ENCODE results near the gene RTCB. TPM values are rescaled to one million over a fixed set of nuclear protein-coding genes. Genes with fewer than 3 reads are reported as not detected.
A peak's percentile ranks its signal among the peaks of the same experiment; 100 is the strongest.

Gene RTCB
- polyA plus RNA-seq, 4 donors, result 75.7 to 206 (median 123) TPM

DNA sequence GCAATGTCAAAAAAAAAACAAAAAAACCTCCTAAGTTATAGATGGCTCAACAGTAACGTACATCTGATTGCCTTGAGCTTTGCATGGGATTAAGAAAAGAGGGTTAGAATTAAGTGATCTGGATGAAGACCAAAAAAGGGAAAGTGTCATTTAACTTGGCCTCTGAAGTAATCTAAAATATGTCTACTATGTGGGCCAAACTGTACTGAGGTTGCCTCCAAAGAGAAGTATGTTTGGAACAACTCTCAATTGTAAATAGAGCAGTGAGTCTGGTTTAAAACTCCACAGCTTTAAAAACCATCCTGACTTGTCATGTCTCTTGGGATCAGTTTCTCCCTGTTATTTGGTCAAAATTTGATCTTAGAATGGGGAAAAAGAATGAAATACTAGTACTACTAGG lies 11.6 kb upstream of the RTCB start:
- no peaks in the 10 kb centered on the region for H3K9me3 ChIP-seq (ENCODE audit: control insufficient read depth in 2 of 2, insufficient read depth in 1 of 2, low read depth in 1 of 2, low read length in 1 of 2)
- H3K27me3 ChIP-seq (ENCODE audit: control insufficient read depth in 3 of 3, insufficient read depth in 3 of 3, low read length in 3 of 3), result peaks cover 0 to 11% (median 4%) of the 10 kb centered on the region in 3 donors
- no peak for DNase-seq
- 61 to 73% (median 65%) methylated on average over 1 of the region's 1 CpG for WGBS, 3 donors
- no peaks in the 10 kb centered on the region for H3K4me1 ChIP-seq (ENCODE audit: control insufficient read depth in 3 of 3, insufficient read depth in 2 of 3, low read depth in 1 of 3, low read length in 2 of 3)
- FAIRE-seq, result no peak
- H3K27ac ChIP-seq (ENCODE audit: low read depth in 1 of 3, low read length in 2 of 3), result no peak overlapping the region
- no peaks in the 10 kb centered on the region for H3K36me3 ChIP-seq (ENCODE audit: control insufficient read depth in 3 of 3, insufficient read depth in 2 of 3, low read depth in 1 of 3, low read length in 3 of 3)
- H3K4me3 ChIP-seq (ENCODE audit: low read depth in 1 of 3, low read length in 3 of 3), result no peak overlapping the region

DNA sequence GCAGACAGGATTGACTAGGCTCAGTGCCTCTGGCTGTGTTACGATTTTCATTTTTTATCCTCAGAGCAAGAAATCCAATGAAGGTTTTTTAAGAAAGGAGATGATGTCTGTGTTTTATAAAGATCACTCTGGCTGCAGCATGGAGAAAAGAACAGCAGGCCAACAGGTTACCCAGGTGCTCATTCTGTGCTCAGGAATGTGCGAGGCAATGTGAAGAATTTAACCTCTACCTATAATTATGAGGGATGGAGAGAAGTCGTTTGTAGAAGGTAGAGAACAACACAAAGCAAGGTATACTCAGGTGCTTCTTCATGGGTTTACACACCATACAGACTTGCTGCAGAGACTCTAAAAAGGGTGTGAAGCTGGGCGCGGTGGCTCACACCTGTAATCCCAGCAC lies 10.0 kb upstream of the RTCB start:
- Histone ChIP-seq H3K27ac (ENCODE audit: low read depth in 1 of 3, low read length in 2 of 3) (no peak overlapping the region), H3K36me3 (ENCODE audit: control insufficient read depth in 3 of 3, insufficient read depth in 2 of 3, low read depth in 1 of 3, low read length in 3 of 3) (no peaks in the 10 kb centered on the region), H3K27me3 (ENCODE audit: control insufficient read depth in 3 of 3, insufficient read depth in 3 of 3, low read length in 3 of 3) (peaks cover 0 to 13% (median 5%) of the 10 kb centered on the region in 3 donors), H3K4me3 (ENCODE audit: low read depth in 1 of 3, low read length in 3 of 3) (no peak overlapping the region), H3K9me3 (ENCODE audit: control insufficient read depth in 2 of 2, insufficient read depth in 1 of 2, low read depth in 1 of 2, low read length in 1 of 2) (no peaks in the 10 kb centered on the region), H3K4me1 (ENCODE audit: control insufficient read depth in 3 of 3, insufficient read depth in 2 of 3, low read depth in 1 of 3, low read length in 2 of 3) (no peaks in the 10 kb centered on the region)
- WGBS, 3 donors, result 73 to 79% (median 74%) methylated on average over 5 of the region's 5 CpGs
- FAIRE-seq (no peak), DNase-seq (no peak)

DNA sequence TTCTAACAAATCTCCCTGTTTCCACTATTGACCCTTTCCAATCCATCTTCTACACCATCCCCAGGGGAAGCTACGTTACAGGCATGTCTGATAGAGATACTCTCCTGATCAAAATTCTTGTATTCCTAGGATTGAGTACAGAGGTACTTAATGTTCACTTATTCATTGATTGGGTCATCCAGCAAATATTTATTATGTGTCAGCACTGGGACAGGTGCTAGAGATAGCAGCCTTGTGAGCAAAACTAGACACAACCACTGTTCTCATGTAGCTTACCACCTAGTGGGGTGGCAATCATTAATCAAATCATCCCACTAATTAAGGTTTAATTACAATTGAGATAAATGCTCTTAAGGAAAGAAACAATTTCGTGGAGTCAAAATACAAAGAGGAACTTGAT lies 9.4 kb upstream of the RTCB start:
- DNase-seq (no peak), FAIRE-seq (no peak)
- H3K36me3 ChIP-seq (ENCODE audit: control insufficient read depth in 3 of 3, insufficient read depth in 2 of 3, low read depth in 1 of 3, low read length in 3 of 3), result no peaks in the 10 kb centered on the region
- peaks cover 0 to 13% (median 5%) of the 10 kb centered on the region in 3 donors for H3K27me3 ChIP-seq (ENCODE audit: control insufficient read depth in 3 of 3, insufficient read depth in 3 of 3, low read length in 3 of 3)
- H3K9me3 ChIP-seq (ENCODE audit: control insufficient read depth in 2 of 2, insufficient read depth in 1 of 2, low read depth in 1 of 2, low read length in 1 of 2), result no peaks in the 10 kb centered on the region
- 17 to 30% (median 27%) methylated on average over 2 of the region's 2 CpGs for WGBS, 3 donors
- no peaks in the 10 kb centered on the region for H3K4me1 ChIP-seq (ENCODE audit: control insufficient read depth in 3 of 3, insufficient read depth in 2 of 3, low read depth in 1 of 3, low read length in 2 of 3)
- H3K4me3 ChIP-seq (ENCODE audit: low read depth in 1 of 3, low read length in 3 of 3), result no peak overlapping the region
- H3K27ac ChIP-seq (ENCODE audit: low read depth in 1 of 3, low read length in 2 of 3), result no peak overlapping the region

DNA sequence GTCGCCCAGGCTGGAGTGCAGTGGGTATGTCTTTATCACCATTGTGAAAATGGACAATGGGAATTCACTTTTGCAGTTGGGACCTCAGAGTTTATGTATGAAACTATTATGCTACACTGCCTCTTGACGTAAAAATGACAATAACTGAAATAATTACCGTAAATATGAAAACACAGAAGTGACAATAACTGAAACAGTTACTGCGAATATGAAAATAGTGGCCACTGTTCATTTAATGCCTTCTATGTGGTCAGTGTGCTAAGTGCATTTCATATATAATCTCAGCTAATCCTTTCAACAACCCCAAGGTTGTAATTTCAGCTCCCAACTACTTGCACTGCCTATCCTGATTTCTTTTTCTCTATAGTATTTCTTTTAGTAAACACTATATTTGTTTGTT lies 5.9 kb upstream of the RTCB start:
- H3K27ac ChIP-seq (ENCODE audit: low read depth in 1 of 3, low read length in 2 of 3), result no peak overlapping the region
- FAIRE-seq (no peak), DNase-seq (no peak)
- WGBS, 3 donors, result 63 to 71% (median 68%) methylated on average over 4 of the region's 4 CpGs
- no peaks in the 10 kb centered on the region for H3K9me3 ChIP-seq (ENCODE audit: control insufficient read depth in 2 of 2, insufficient read depth in 1 of 2, low read depth in 1 of 2, low read length in 1 of 2)
- H3K27me3 ChIP-seq (ENCODE audit: control insufficient read depth in 3 of 3, insufficient read depth in 3 of 3, low read length in 3 of 3), result peaks cover 0 to 12% (median 3%) of the 10 kb centered on the region in 3 donors
- no peak overlapping the region for H3K4me3 ChIP-seq (ENCODE audit: low read depth in 1 of 3, low read length in 3 of 3)
- no peaks in the 10 kb centered on the region for H3K36me3 ChIP-seq (ENCODE audit: control insufficient read depth in 3 of 3, insufficient read depth in 2 of 3, low read depth in 1 of 3, low read length in 3 of 3)
- no peaks in the 10 kb centered on the region for H3K4me1 ChIP-seq (ENCODE audit: control insufficient read depth in 3 of 3, insufficient read depth in 2 of 3, low read depth in 1 of 3, low read length in 2 of 3)

- Histone ChIP-seq H3K4me3 (ENCODE audit: low read depth in 1 of 3, low read length in 3 of 3) (no peak overlapping the region), H3K36me3 (ENCODE audit: control insufficient read depth in 3 of 3, insufficient read depth in 2 of 3, low read depth in 1 of 3, low read length in 3 of 3) (no peaks in the 10 kb centered on the region), H3K9me3 (ENCODE audit: control insufficient read depth in 2 of 2, insufficient read depth in 1 of 2, low read depth in 1 of 2, low read length in 1 of 2) (no peaks in the 10 kb centered on the region), H3K27ac (ENCODE audit: low read depth in 1 of 3, low read length in 2 of 3) (no peak overlapping the region), H3K4me1 (ENCODE audit: control insufficient read depth in 3 of 3, insufficient read depth in 2 of 3, low read depth in 1 of 3, low read length in 2 of 3) (no peaks in the 10 kb centered on the region), H3K27me3 (ENCODE audit: control insufficient read depth in 3 of 3, insufficient read depth in 3 of 3, low read length in 3 of 3) (peaks cover 0 to 3% (median 2%) of the 10 kb centered on the region in 3 donors)
- WGBS, 3 donors, result 79 to 82% (median 80%) methylated on average over 9 of the region's 9 CpGs
- FAIRE-seq, result no peak
- DNase-seq, result no peak
Measured at GRCh38 chr22:32416556-32417085, 4.6 kb upstream of the RTCB start.

DNA sequence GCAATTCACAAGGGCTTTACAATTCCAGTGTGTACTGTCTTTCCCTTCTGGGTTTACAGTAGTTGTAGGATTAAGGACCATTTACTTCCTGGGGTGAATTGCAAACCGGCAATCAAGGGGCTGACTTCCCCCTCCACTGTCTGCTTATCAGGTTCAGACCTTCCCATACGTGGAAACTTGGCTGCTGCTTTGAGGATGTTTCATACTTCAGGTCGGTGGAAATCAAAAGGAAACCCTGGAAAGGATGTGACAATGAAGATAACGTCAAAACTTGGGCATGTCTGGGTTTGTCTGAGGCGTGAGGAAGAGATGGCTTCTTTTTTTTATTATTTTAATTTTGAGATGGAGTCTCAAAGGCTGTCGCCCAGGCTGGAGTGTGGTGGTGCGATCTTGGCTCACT lies 2.1 kb upstream of the RTCB start:
- no peak overlapping the region for H3K27ac ChIP-seq (ENCODE audit: low read depth in 1 of 3, low read length in 2 of 3)
- no peak for FAIRE-seq
- WGBS, 3 donors, result 63 to 65% (median 65%) methylated on average over 7 of the region's 7 CpGs
- H3K9me3 ChIP-seq (ENCODE audit: control insufficient read depth in 2 of 2, insufficient read depth in 1 of 2, low read depth in 1 of 2, low read length in 1 of 2), result no peaks in the 10 kb centered on the region
- H3K36me3 ChIP-seq (ENCODE audit: control insufficient read depth in 3 of 3, insufficient read depth in 2 of 3, low read depth in 1 of 3, low read length in 3 of 3), result no peaks in the 10 kb centered on the region
- H3K27me3 ChIP-seq (ENCODE audit: control insufficient read depth in 3 of 3, insufficient read depth in 3 of 3, low read length in 3 of 3), result peaks cover 0 to 3% (median 2%) of the 10 kb centered on the region in 3 donors
- H3K4me1 ChIP-seq (ENCODE audit: control insufficient read depth in 3 of 3, insufficient read depth in 2 of 3, low read depth in 1 of 3, low read length in 2 of 3), result peaks cover 0 to 13% (median 12%) of the 10 kb centered on the region in 3 donors
- no peak overlapping the region for H3K4me3 ChIP-seq (ENCODE audit: low read depth in 1 of 3, low read length in 3 of 3)
- no peak for DNase-seq

DNA sequence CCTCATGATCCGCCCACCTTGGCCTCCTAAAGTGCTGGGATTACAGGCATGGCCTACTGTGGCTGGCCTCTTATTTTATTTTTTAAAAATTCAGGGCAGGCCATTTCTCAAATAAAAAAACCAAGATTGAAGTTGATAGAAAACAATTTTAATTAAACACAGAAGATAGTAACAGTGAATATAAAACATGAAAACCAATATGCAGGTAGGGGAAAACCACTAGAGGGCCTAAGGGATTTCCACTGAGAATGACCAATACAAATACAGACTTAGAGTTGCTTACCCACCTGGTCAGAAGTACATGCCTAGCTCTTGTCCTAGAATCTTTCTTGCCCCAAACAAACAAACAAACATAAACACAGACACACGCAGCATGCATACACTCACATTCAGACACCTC lies 1.7 kb upstream of the RTCB start:
- H3K27me3 ChIP-seq (ENCODE audit: control insufficient read depth in 3 of 3, insufficient read depth in 3 of 3, low read length in 3 of 3), result peaks cover 0 to 2% (median 2%) of the 10 kb centered on the region in 3 donors
- H3K4me1 ChIP-seq (ENCODE audit: control insufficient read depth in 3 of 3, insufficient read depth in 2 of 3, low read depth in 1 of 3, low read length in 2 of 3), result peaks cover 0 to 13% (median 12%) of the 10 kb centered on the region in 3 donors
- no peaks in the 10 kb centered on the region for H3K36me3 ChIP-seq (ENCODE audit: control insufficient read depth in 3 of 3, insufficient read depth in 2 of 3, low read depth in 1 of 3, low read length in 3 of 3)
- 88 to 91% (median 89%) methylated on average over 2 of the region's 2 CpGs for WGBS, 3 donors
- no peaks in the 10 kb centered on the region for H3K9me3 ChIP-seq (ENCODE audit: control insufficient read depth in 2 of 2, insufficient read depth in 1 of 2, low read depth in 1 of 2, low read length in 1 of 2)
- FAIRE-seq (no peak), DNase-seq (peak in 1 of 2 donors; percentile 15)
- H3K27ac ChIP-seq (ENCODE audit: low read depth in 1 of 3, low read length in 2 of 3), result no peak overlapping the region
- no peak overlapping the region for H3K4me3 ChIP-seq (ENCODE audit: low read depth in 1 of 3, low read length in 3 of 3)

- FAIRE-seq (no peak), DNase-seq (peak; percentile 58 to 65)
- 0 to 2% (median 1%) methylated on average over 12 of the region's 12 CpGs for WGBS, 3 donors
- no peaks in the 10 kb centered on the region for H3K9me3 ChIP-seq (ENCODE audit: control insufficient read depth in 2 of 2, insufficient read depth in 1 of 2, low read depth in 1 of 2, low read length in 1 of 2)
- no peaks in the 10 kb centered on the region for H3K27me3 ChIP-seq (ENCODE audit: control insufficient read depth in 3 of 3, insufficient read depth in 3 of 3, low read length in 3 of 3)
- peaks cover 4 to 10% (median 9%) of the 10 kb centered on the region in 3 donors for H3K36me3 ChIP-seq (ENCODE audit: control insufficient read depth in 3 of 3, insufficient read depth in 2 of 3, low read depth in 1 of 3, low read length in 3 of 3)
- peak overlapping the region; percentile 75 to 97 (median 94) for H3K4me3 ChIP-seq (ENCODE audit: low read depth in 1 of 3, low read length in 3 of 3)
- peaks cover 4 to 21% (median 16%) of the 10 kb centered on the region in 3 donors for H3K4me1 ChIP-seq (ENCODE audit: control insufficient read depth in 3 of 3, insufficient read depth in 2 of 3, low read depth in 1 of 3, low read length in 2 of 3)
- peak overlapping the region; percentile 65 to 83 (median 80) for H3K27ac ChIP-seq (ENCODE audit: low read depth in 1 of 3, low read length in 2 of 3)
Measured at GRCh38 chr22:32411402-32411801, 645 bp downstream of the RTCB start.

DNA sequence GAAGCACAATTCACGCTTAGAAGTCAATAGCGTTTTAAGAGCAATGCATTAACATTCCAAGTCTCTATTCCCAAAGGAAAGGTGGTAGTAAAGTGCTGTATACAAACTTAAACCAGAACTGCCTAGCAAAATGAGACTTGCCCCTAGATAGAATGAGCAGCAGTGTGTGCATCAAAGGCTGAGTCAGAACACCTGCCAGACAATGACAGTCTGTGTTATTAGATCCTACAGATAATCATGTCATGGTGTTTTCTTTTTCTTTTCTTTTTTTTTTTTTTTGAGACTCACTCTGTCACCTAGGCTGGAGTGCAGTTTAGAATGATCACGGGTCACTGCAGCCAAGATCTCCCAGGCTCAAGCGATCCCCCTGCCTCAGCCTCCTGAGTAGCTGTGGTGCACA lies 1.6 kb downstream of the RTCB start:
- WGBS, 3 donors, result 41 to 76% (median 60%) methylated on average over 4 of the region's 4 CpGs
- H3K4me3 ChIP-seq (ENCODE audit: low read depth in 1 of 3, low read length in 3 of 3), result peak overlapping the region; percentile 11 to 94 (median 75)
- peak overlapping the region in 2 of 3 donors; percentile 39 to 65 for H3K27ac ChIP-seq (ENCODE audit: low read depth in 1 of 3, low read length in 2 of 3)
- H3K27me3 ChIP-seq (ENCODE audit: control insufficient read depth in 3 of 3, insufficient read depth in 3 of 3, low read length in 3 of 3), result no peaks in the 10 kb centered on the region
- H3K4me1 ChIP-seq (ENCODE audit: control insufficient read depth in 3 of 3, insufficient read depth in 2 of 3, low read depth in 1 of 3, low read length in 2 of 3), result peaks cover 4 to 21% (median 16%) of the 10 kb centered on the region in 3 donors
- FAIRE-seq (no peak), DNase-seq (peak; percentile 3 to 40)
- H3K36me3 ChIP-seq (ENCODE audit: control insufficient read depth in 3 of 3, insufficient read depth in 2 of 3, low read depth in 1 of 3, low read length in 3 of 3), result peaks cover 4 to 16% (median 12%) of the 10 kb centered on the region in 3 donors
- no peaks in the 10 kb centered on the region for H3K9me3 ChIP-seq (ENCODE audit: control insufficient read depth in 2 of 2, insufficient read depth in 1 of 2, low read depth in 1 of 2, low read length in 1 of 2)
